GM18867 (cell line): ENCODE results near the gene SORL1.

Experiments
- ATAC-seq: cut with Tn5 transposase; IDR thresholded peaks from one replicate; pipeline ENCODE4 v1.9.1; 2021; ENCODE audit warnings: mild to moderate bottlenecking, moderate library complexity; ENCODE audit not compliant: unreplicated experiment

The SORL1 gene

GRCh38 chr11:121578251-121578976, 126.3 kb downstream of the SORL1 start:
- ATAC-seq: no peak

- ATAC-seq: no peak
Observed at GRCh38 chr11:121580154-121580553, 128.0 kb downstream of the SORL1 start.

- ATAC-seq: no peak
Observed at GRCh38 chr11:121581607-121582006, 129.5 kb downstream of the SORL1 start.

DNA sequence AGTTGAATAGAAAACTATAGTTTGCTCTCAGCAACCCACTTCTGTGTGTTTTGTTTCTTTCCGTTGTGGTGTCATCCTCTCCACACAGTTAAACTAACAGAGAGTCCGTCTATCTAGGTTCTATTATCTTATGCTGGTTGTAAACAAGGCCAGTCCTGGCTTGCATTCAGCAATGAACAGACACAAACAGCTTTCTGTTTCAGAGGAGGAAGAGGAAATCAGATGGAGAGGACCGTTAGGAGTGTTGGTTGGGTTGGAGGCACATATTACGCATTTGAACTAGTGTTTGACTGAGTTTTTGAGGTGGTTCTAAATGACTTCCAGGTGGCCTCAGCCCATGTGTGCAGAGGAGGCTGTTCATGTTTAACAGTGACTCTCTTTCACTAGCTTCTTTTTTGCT, 130.2 kb downstream of the SORL1 start:
- ATAC-seq: no peak

- ATAC-seq: no peak
Observed at GRCh38 chr11:121583825-121584224, 131.7 kb downstream of the SORL1 start.

- no peak for ATAC-seq
Observed at GRCh38 chr11:121586750-121587149, 134.6 kb downstream of the SORL1 start.

GRCh38 chr11:121587182-121587581, 135.1 kb downstream of the SORL1 start:
- no peak for ATAC-seq

- ATAC-seq: no peak
Observed at GRCh38 chr11:121588747-121589146, 136.6 kb downstream of the SORL1 start.

DNA sequence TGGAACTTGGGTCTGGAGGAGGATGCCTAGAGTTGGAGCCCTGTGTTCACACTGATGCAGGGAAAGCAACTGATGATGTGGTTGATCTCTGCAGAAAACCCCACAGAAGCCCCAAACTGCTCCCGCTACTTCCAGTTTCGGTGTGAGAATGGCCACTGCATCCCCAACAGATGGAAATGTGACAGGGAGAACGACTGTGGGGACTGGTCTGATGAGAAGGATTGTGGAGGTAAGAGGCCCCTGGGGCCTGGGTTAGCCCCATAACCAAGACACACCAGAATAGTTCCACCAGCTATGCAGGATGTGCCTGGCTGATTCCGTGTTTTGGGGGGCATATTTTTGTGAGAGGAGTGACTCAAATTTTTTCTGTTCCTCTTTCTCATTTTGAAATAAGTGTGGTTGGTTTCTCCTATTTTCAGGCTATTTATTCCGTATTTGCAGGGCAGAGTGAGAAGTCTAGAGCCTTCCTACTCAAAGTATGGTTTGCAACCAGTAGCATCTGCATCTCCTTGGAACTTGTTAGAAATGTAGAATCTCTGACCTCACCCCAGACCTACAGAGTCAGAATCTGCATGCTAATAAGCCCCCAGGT, 137.9 kb downstream of the SORL1 start:
- ATAC-seq: peak; percentile 70

DNA sequence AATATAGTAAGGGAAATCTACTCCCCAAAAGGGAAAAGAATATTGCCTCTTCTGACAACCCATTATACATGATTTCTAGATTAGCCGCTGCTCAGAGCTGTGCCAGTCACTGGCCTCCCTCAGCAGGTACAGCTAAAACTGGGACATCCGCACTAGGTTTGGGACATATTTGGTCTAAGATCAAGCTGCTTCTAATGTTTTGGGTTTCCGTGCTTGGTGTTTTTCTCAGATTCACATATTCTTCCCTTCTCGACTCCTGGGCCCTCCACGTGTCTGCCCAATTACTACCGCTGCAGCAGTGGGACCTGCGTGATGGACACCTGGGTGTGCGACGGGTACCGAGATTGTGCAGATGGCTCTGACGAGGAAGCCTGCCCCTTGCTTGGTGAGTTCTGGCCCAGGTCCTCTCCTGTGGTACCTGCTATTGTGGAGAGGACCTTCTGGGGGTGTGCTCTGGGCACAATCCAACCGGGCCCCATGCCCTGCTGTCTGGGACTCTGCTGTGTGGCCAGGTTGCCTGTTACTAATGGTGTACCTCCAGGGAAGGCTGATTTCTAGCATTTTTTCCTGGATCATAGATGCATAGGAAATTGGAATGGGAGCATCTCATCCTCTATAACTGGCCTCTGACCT, 138.8 kb downstream of the SORL1 start:
- peak; percentile 4 for ATAC-seq

- ATAC-seq: no peak
Observed at GRCh38 chr11:121591405-121592033, 139.4 kb downstream of the SORL1 start.

DNA sequence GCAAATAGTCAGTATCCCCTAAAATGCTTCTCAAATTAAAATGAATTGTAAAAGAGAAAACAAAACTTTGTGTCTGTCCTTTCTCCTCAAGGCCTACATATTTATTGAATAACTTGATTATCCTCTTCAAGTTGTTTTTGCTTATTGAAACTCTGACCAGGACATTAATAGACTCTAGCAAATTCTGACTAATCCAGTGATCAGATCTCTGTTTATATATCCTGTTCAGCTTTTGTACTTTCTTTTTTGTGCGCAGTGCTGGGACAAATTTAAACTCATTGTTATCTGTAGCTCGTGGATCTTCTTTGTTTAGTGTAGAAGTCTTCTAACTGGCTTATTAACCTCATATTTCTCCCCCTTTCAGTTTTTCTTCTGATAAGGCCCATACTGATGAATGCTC, 140.6 kb downstream of the SORL1 start:
- ATAC-seq: peak; percentile 30

GRCh38 chr11:121595717-121596161, 143.6 kb downstream of the SORL1 start:
- no peak for ATAC-seq

DNA sequence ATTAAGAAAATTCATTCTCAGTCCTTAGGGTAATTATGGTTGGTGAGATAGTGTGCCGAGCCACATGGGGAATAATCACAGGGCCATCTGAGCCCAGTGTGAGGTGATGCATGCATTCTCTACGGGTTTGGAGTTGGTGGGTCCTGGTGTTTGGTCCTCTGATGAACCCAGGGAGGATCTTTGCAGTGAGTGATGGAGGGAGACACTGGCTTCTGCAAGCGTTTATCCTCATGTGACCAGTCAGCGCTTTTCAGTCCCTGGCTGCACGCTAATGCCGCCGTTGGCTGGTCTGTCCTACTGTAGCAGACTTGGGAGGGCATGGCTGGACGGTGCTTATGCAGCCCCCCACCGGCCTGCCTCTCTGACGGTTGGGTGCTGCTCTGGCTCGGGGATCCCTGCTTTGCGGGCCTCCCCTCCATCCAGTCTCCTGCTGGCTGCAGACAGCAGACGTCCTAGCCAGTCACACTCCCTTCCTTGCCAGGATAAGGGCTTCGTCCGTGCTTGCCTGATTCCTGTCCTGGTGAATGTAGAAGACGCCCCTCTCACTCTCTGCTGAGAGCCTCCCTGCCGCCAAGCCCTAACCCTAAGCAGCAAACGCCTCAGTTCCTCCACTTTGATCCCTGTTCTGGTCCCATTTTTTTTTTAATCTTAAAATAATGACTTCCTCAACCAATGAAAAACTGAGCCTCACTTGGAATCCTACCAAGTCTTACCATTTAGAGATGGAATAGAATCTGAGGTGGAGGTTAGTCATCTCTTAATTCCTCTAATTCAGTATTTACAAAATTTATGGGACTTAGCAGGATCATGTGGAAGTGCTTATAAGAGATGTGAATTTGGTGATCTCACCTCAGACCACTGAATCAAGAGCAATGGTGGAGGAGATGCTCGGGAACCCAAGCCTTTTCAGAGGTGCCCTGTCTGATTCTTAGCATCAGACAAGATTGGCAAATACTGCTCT, 144.4 kb downstream of the SORL1 start:
- no peak for ATAC-seq

DNA sequence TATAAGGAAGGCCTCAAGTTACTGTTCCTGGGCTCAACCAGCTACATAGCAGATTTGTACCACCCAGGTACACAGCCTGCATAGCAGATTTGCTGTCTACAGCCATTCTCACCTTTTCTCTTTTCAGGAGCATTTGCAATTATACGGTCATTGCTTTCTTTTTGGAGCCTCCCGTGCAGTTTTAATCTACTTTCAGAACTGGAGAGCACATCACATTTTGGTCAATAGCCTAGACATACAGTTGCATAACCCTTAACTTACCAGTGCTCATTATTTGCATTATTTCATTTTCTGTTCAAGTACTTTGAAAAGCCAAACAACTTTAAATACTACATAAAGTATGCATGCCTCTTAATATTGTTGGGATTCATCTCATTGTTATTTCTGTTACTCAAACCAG, 151.2 kb downstream of the SORL1 start:
- ATAC-seq: no peak

- no peak for ATAC-seq
Observed at GRCh38 chr11:121604152-121604551, 152.0 kb downstream of the SORL1 start.

DNA sequence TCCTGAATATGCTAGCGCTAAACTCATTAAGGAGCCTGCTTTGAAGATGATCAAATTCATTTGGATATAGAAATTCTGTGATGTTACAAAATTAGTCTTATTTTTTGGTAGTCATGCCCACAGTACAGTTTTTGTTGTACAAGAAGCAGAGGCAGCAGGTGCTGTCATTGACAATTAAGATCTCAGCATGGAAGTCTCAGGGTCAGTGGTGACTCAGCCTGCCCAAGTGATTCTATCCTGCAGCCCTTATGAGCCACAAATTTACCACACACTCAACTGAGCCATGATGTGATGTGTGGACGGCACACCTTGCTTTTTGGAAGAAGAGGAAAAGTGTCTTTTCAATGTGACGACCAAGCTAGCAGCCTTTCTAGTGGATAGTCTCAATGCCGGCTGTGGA, 154.2 kb downstream of the SORL1 start:
- no peak for ATAC-seq

DNA sequence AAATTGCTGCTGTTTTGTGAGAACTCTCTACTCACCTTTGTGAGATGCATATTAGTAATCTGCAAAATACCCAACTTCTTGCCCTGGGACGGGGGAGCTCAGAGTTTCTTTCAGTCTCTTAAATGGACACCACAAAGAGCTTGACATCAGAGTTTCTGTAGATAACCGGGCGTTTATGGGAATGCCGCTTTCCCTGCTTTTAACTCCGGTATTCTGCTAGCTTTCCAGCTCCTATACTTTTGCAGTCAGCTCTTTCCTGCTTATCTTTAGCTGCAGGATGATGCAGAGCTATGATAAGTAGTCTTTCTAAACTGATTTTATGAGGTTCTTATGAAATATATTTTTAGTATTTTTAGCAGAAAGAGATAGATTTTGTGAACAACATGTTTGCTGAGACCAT, 155.2 kb downstream of the SORL1 start:
- no peak for ATAC-seq

DNA sequence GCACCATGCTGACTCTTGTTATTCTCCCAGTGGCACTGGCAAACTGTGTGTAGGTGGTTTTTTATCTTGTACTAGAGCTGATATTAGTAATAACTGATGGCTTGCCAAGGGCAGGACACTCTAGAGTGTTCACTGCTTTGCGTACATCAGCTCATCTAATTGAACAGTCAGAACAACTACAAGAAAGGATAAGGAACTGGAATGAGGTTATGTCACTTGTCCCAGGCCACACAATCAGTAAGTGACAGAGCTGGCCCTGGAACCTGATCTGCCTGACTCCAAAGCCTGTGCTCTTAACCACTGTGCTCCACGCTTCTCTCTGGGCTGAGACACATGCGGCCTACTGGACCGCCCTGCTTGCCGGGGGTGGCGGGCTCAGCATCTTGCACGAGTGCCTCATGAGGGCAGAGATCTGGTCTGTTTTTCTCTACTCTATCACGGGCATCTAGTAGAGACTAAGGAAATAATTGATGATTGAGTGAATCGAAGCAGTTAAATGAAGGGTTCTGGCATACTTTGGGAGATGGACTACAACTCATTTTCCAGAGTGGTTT, 156.5 kb downstream of the SORL1 start:
- ATAC-seq: no peak

DNA sequence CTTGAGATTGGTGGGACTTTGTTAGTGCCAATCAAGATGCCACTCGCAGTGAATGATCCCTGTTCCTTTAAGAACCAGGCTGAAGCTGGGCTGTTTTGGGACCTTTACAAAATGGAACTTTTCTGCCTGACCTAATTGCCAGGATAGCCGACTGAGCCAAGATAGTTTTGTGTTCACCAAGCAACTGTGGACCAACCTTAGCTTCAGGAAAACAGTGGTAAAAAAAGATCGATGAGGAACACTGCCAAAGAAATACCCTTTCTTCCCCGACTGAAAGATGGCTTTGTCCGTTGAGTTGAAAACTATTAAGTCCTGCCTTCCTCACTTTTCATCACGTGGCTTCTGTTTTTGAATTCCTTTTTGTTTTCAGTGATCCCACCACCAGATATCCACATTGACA, 158.6 kb downstream of the SORL1 start:
- ATAC-seq: no peak
